HG03135 (cell line): ENCODE results near the gene KRTAP12-1.

Source experiments
- ATAC-seq: cut with Tn5 transposase; IDR thresholded peaks from one replicate; pipeline ENCODE4 v1.9.1; 2021; ENCODE audit warnings: mild to moderate bottlenecking, moderate library complexity; ENCODE audit not compliant: unreplicated experiment

Gene KRTAP12-1

GRCh38 chr21:44711327-44712202, 29.6 kb upstream of the KRTAP12-1 start, which contains the start of gene TSPEAR:
TSPEAR (minus strand) TSS chr21:44711572; CDS start chr21:44711514, 58 bp downstream.
- ATAC-seq: no peak

- ATAC-seq: no peak
Observed at GRCh38 chr21:44710756-44711326, 28.9 kb upstream of the KRTAP12-1 start.

GRCh38 chr21:44710294-44710665, 28.3 kb upstream of the KRTAP12-1 start:
- ATAC-seq: no peak

- ATAC-seq: no peak
Observed at GRCh38 chr21:44709426-44710293, 27.7 kb upstream of the KRTAP12-1 start.

- no peak for ATAC-seq
Observed at GRCh38 chr21:44708866-44709425, 27.0 kb upstream of the KRTAP12-1 start.

- ATAC-seq: no peak
Observed at GRCh38 chr21:44708213-44708865, 26.4 kb upstream of the KRTAP12-1 start.

GRCh38 chr21:44706706-44707581, 25.0 kb upstream of the KRTAP12-1 start:
- ATAC-seq: no peak

GRCh38 chr21:44706026-44706705, 24.2 kb upstream of the KRTAP12-1 start:
- no peak for ATAC-seq

GRCh38 chr21:44704636-44705001, 22.7 kb upstream of the KRTAP12-1 start:
- no peak for ATAC-seq

- ATAC-seq: no peak
Observed at GRCh38 chr21:44703731-44704635, 22.0 kb upstream of the KRTAP12-1 start.

GRCh38 chr21:44702973-44703730, 21.2 kb upstream of the KRTAP12-1 start:
- no peak for ATAC-seq

- ATAC-seq: no peak
Observed at GRCh38 chr21:44702111-44702972, 20.4 kb upstream of the KRTAP12-1 start.

GRCh38 chr21:44701541-44701940, 19.6 kb upstream of the KRTAP12-1 start:
- no peak for ATAC-seq

- ATAC-seq: no peak
Observed at GRCh38 chr21:44701023-44701400, 19.0 kb upstream of the KRTAP12-1 start.

GRCh38 chr21:44700101-44701022, 18.4 kb upstream of the KRTAP12-1 start:
- ATAC-seq: no peak
